ENCODE measurements around the gene POLD2. TPM values are rescaled to one million over a fixed set of nuclear protein-coding genes. Genes with fewer than 3 reads are reported as not detected.

Gene POLD2
- total and polyA plus RNA-seq, 2 donors from 2014 or later, result 60.0 to 119 TPM

- peak overlapping the region in 2 of 3 donors; percentile 14 to 36 for H3K9ac ChIP-seq (ENCODE audit: low read length in 3 of 3)
- intact Hi-C loops (cut with DNase I), result no loop called here
- H3K27ac ChIP-seq (ENCODE audit: low read depth in 2 of 2, low read length in 2 of 2), result peak overlapping the region; percentile 78 to 94
- TF ChIP-seq CTCF (IDR thresholded peaks at IDR 0.05; ENCODE audit: borderline replicate concordance, extremely low read depth, insufficient read depth), result no peak
- no peaks in the 10 kb centered on the region for H3K27me3 ChIP-seq (ENCODE audit: control insufficient read depth, insufficient read depth, low read length)
- peak overlapping the region in 2 of 3 donors; percentile 66 to 70 for H3K4me3 ChIP-seq (ENCODE audit: low read length in 3 of 3)
- DNase-seq (peak; percentile 99 to 100 (median 99)), FAIRE-seq (no peak)
- no peaks in the 10 kb centered on the region for H3K9me3 ChIP-seq (ENCODE audit: control insufficient read depth in 2 of 3, insufficient read depth in 1 of 3, low read length in 3 of 3)
- H3K36me3 ChIP-seq (ENCODE audit: control insufficient read depth in 2 of 3, insufficient read depth in 3 of 3, low read length in 3 of 3), result peaks cover 2 to 22% (median 7%) of the 10 kb centered on the region in 3 donors
- H3K4me1 ChIP-seq (ENCODE audit: control insufficient read depth in 2 of 3, insufficient read depth in 2 of 3, low read depth in 1 of 3, low read length in 3 of 3), result peaks cover 3 to 31% (median 24%) of the 10 kb centered on the region in 3 donors
Observed at GRCh38 chr7:44082541-44083207, 40.7 kb downstream of the POLD2 start.

- intact Hi-C loops (cut with DNase I), result no loop called here
- H3K27ac ChIP-seq (ENCODE audit: low read depth in 2 of 2, low read length in 2 of 2), result peak overlapping the region in 1 of 2 donors; percentile 32
- H3K36me3 ChIP-seq (ENCODE audit: control insufficient read depth in 2 of 3, insufficient read depth in 3 of 3, low read length in 3 of 3), result peaks cover 2 to 25% (median 7%) of the 10 kb centered on the region in 3 donors
- H3K9ac ChIP-seq (ENCODE audit: low read length in 3 of 3), result peak overlapping the region in 2 of 3 donors; percentile 51 to 61
- TF ChIP-seq CTCF (IDR thresholded peaks at IDR 0.05; ENCODE audit: borderline replicate concordance, extremely low read depth, insufficient read depth), result no peak
- H3K9me3 ChIP-seq (ENCODE audit: control insufficient read depth in 2 of 3, insufficient read depth in 1 of 3, low read length in 3 of 3), result no peaks in the 10 kb centered on the region
- no peak for FAIRE-seq
- DNase-seq, result peak in 1 of 5 donors; percentile 28
- H3K27me3 ChIP-seq (ENCODE audit: control insufficient read depth, insufficient read depth, low read length), result no peaks in the 10 kb centered on the region
- H3K4me3 ChIP-seq (ENCODE audit: low read length in 3 of 3), result peak overlapping the region in 1 of 3 donors; percentile 95
- H3K4me1 ChIP-seq (ENCODE audit: control insufficient read depth in 2 of 3, insufficient read depth in 2 of 3, low read depth in 1 of 3, low read length in 3 of 3), result peaks cover 3 to 40% (median 34%) of the 10 kb centered on the region in 3 donors
Observed at GRCh38 chr7:44081266-44081748, 42.0 kb downstream of the POLD2 start.

GRCh38 chr7:44080686-44081265 lies 42.6 kb downstream of the POLD2 start:
- no peaks in the 10 kb centered on the region for H3K27me3 ChIP-seq (ENCODE audit: control insufficient read depth, insufficient read depth, low read length)
- peak overlapping the region in 1 of 3 donors; percentile 95 for H3K4me3 ChIP-seq (ENCODE audit: low read length in 3 of 3)
- peaks cover 3 to 42% (median 34%) of the 10 kb centered on the region in 3 donors for H3K4me1 ChIP-seq (ENCODE audit: control insufficient read depth in 2 of 3, insufficient read depth in 2 of 3, low read depth in 1 of 3, low read length in 3 of 3)
- intact Hi-C loops (cut with DNase I), result no loop called here
- no peak for TF ChIP-seq CTCF (IDR thresholded peaks at IDR 0.05; ENCODE audit: borderline replicate concordance, extremely low read depth, insufficient read depth)
- H3K27ac ChIP-seq (ENCODE audit: low read depth in 2 of 2, low read length in 2 of 2), result peak overlapping the region; percentile 20 to 32
- peak in 2 of 5 donors; percentile 58 to 67 for DNase-seq
- H3K9ac ChIP-seq (ENCODE audit: low read length in 3 of 3), result peak overlapping the region in 2 of 3 donors; percentile 51 to 61
- no peak for FAIRE-seq
- no peaks in the 10 kb centered on the region for H3K9me3 ChIP-seq (ENCODE audit: control insufficient read depth in 2 of 3, insufficient read depth in 1 of 3, low read length in 3 of 3)
- peaks cover 2 to 30% (median 7%) of the 10 kb centered on the region in 3 donors for H3K36me3 ChIP-seq (ENCODE audit: control insufficient read depth in 2 of 3, insufficient read depth in 3 of 3, low read length in 3 of 3)
